Measurements from ENCODE around the gene PHLPP1.

The PHLPP1 gene

GRCh38 chr18:62720766-62721613 is 5.6 kb downstream of the PHLPP1 start:
- peak overlapping the region; percentile 74; the same call in 1 of the 2 replicates for H3K27ac ChIP-seq
- no peaks in the 10 kb centered on the region for H3K9me3 ChIP-seq (ENCODE audit: low read depth, low read length)
- no peaks in the 10 kb centered on the region for H3K36me3 ChIP-seq (ENCODE audit: insufficient read depth, low read length)
- H3K4me3 ChIP-seq: peak overlapping the region; percentile 70
- DNase-seq (ENCODE audit: low read depth, low spot score): no peak
- H3K9ac ChIP-seq (ENCODE audit: insufficient read length): peak overlapping the region; percentile 15
- no peak for TF ChIP-seq POLR2AphosphoS5 (IDR thresholded peaks at IDR 0.05; ENCODE audit: borderline replicate concordance, low read depth, low read length)
- no peak for TF ChIP-seq FOXP2 (optimal IDR thresholded peaks at IDR 0.05; ENCODE audit: control extremely low read depth, extremely low read length, insufficient read depth)
- TF ChIP-seq EZH2 (IDR thresholded peaks at IDR 0.05): no peak

GRCh38 chr18:62721839-62722795 is 6.8 kb downstream of the PHLPP1 start:
- peak overlapping the region; percentile 25 for H3K9ac ChIP-seq (ENCODE audit: insufficient read length)
- no peaks in the 10 kb centered on the region for H3K36me3 ChIP-seq (ENCODE audit: insufficient read depth, low read length)
- peak overlapping the region; percentile 74 for H3K27ac ChIP-seq
- no peak for TF ChIP-seq FOXP2 (optimal IDR thresholded peaks at IDR 0.05; ENCODE audit: control extremely low read depth, extremely low read length, insufficient read depth)
- TF ChIP-seq EZH2 (IDR thresholded peaks at IDR 0.05): no peak
- TF ChIP-seq POLR2AphosphoS5 (IDR thresholded peaks at IDR 0.05; ENCODE audit: borderline replicate concordance, low read depth, low read length): no peak
- DNase-seq (ENCODE audit: low read depth, low spot score): peak; percentile 76
- H3K4me3 ChIP-seq: peak overlapping the region; percentile 70
- H3K9me3 ChIP-seq (ENCODE audit: low read depth, low read length): no peaks in the 10 kb centered on the region

GRCh38 chr18:62723666-62724281 is 8.4 kb downstream of the PHLPP1 start:
- no peak overlapping the region for H3K27ac ChIP-seq
- H3K9ac ChIP-seq (ENCODE audit: insufficient read length): no peak overlapping the region

GRCh38 chr18:62725896-62726295 is 10.6 kb downstream of the PHLPP1 start:
- no peaks in the 10 kb centered on the region for H3K36me3 ChIP-seq (ENCODE audit: insufficient read depth, low read length)
- H3K9me3 ChIP-seq (ENCODE audit: low read depth, low read length): no peaks in the 10 kb centered on the region
- H3K4me3 ChIP-seq: no peak overlapping the region
- H3K27ac ChIP-seq: no peak overlapping the region
- no peak for TF ChIP-seq EZH2 (IDR thresholded peaks at IDR 0.05)
- TF ChIP-seq POLR2AphosphoS5 (IDR thresholded peaks at IDR 0.05; ENCODE audit: borderline replicate concordance, low read depth, low read length): no peak
- TF ChIP-seq FOXP2 (optimal IDR thresholded peaks at IDR 0.05; ENCODE audit: control extremely low read depth, extremely low read length, insufficient read depth): no peak
- DNase-seq (ENCODE audit: low read depth, low spot score): no peak
- no peak overlapping the region for H3K9ac ChIP-seq (ENCODE audit: insufficient read length)

More at GRCh38 chr18:62723666-62724281, 8.4 kb downstream of the PHLPP1 start:
- TF ChIP-seq POLR2AphosphoS5 (IDR thresholded peaks at IDR 0.05; ENCODE audit: borderline replicate concordance, low read depth, low read length) (no peak), FOXP2 (optimal IDR thresholded peaks at IDR 0.05; ENCODE audit: control extremely low read depth, extremely low read length, insufficient read depth) (no peak), EZH2 (IDR thresholded peaks at IDR 0.05) (no peak)
- DNase-seq (ENCODE audit: low read depth, low spot score): no peak
- Histone ChIP-seq H3K4me3 (0 out of 2 replicates have a peak overlapping the region, but pooled peaks have one; percentile 15), H3K9me3 (ENCODE audit: low read depth, low read length) (no peaks in the 10 kb centered on the region), H3K36me3 (ENCODE audit: insufficient read depth, low read length) (no peaks in the 10 kb centered on the region)

GRCh38 chr18:62728254-62728653 is 12.9 kb downstream of the PHLPP1 start:
- Histone ChIP-seq H3K27ac (no peak overlapping the region), H3K9ac (ENCODE audit: insufficient read length) (no peak overlapping the region), H3K4me3 (no peak overlapping the region), H3K36me3 (ENCODE audit: insufficient read depth, low read length) (no peaks in the 10 kb centered on the region), H3K9me3 (ENCODE audit: low read depth, low read length) (no peaks in the 10 kb centered on the region)
- no peak for TF ChIP-seq FOXP2 (optimal IDR thresholded peaks at IDR 0.05; ENCODE audit: control extremely low read depth, extremely low read length, insufficient read depth)
- no peak for TF ChIP-seq EZH2 (IDR thresholded peaks at IDR 0.05)
- TF ChIP-seq POLR2AphosphoS5 (IDR thresholded peaks at IDR 0.05; ENCODE audit: borderline replicate concordance, low read depth, low read length): no peak
- no peak for DNase-seq (ENCODE audit: low read depth, low spot score)

- H3K9me3 ChIP-seq (ENCODE audit: low read depth, low read length): no peaks in the 10 kb centered on the region
- H3K27ac ChIP-seq: no peak overlapping the region
- no peak overlapping the region for H3K9ac ChIP-seq (ENCODE audit: insufficient read length)
- H3K4me3 ChIP-seq: no peak overlapping the region
- TF ChIP-seq FOXP2 (optimal IDR thresholded peaks at IDR 0.05; ENCODE audit: control extremely low read depth, extremely low read length, insufficient read depth) (no peak), POLR2AphosphoS5 (IDR thresholded peaks at IDR 0.05; ENCODE audit: borderline replicate concordance, low read depth, low read length) (no peak), EZH2 (IDR thresholded peaks at IDR 0.05) (no peak)
- DNase-seq (ENCODE audit: low read depth, low spot score): no peak
- H3K36me3 ChIP-seq (ENCODE audit: insufficient read depth, low read length): no peaks in the 10 kb centered on the region
Measured at GRCh38 chr18:62729487-62730386, 14.4 kb downstream of the PHLPP1 start.

GRCh38 chr18:62730941-62731340 is 15.6 kb downstream of the PHLPP1 start:
- H3K27ac ChIP-seq: no peak overlapping the region
- TF ChIP-seq EZH2 (IDR thresholded peaks at IDR 0.05) (no peak), FOXP2 (optimal IDR thresholded peaks at IDR 0.05; ENCODE audit: control extremely low read depth, extremely low read length, insufficient read depth) (no peak), POLR2AphosphoS5 (IDR thresholded peaks at IDR 0.05; ENCODE audit: borderline replicate concordance, low read depth, low read length) (no peak)
- no peak overlapping the region for H3K9ac ChIP-seq (ENCODE audit: insufficient read length)
- no peaks in the 10 kb centered on the region for H3K36me3 ChIP-seq (ENCODE audit: insufficient read depth, low read length)
- DNase-seq (ENCODE audit: low read depth, low spot score): no peak
- H3K4me3 ChIP-seq: no peak overlapping the region
- no peaks in the 10 kb centered on the region for H3K9me3 ChIP-seq (ENCODE audit: low read depth, low read length)
